Panc1 (cell line): Measurements from ENCODE around the gene TAF1A. TPM values are rescaled to one million over a fixed set of nuclear protein-coding genes. Genes with fewer than 3 reads are reported as not detected.

Experiments
- ATAC-seq: fragments of 200-7000 bp; cut with Tn5 transposase; 2 replicates; pipeline ENCODE4 v1.9.1; 2020; ENCODE audit warnings: mild to moderate bottlenecking, moderate library complexity
- BruUV-seq: library from RNA; stranded (reverse); fragments of 400-500 nt; replicated peaks from 2 replicates; lab custom pipeline; 2021; lab: Mats Ljungman, UMichigan
- CTCF ChIA-PET: fragments of 300-600 bp; sonication (Branson Sonifier 250); formaldehyde crosslinking; loops from one replicate; lab custom pipeline; 2022; ENCODE audit warnings: antibody characterized with exemption; lab: Charles Lee
- POLR2A ChIA-PET: fragments of 300-600 bp; sonication (Branson Sonifier 250); formaldehyde crosslinking; loops from one replicate; lab custom pipeline; 2022; ENCODE audit warnings: antibody characterized with exemption; lab: Charles Lee
- DNase-seq: peaks from one replicate; pipeline ENCODE4 v3.0.0-alpha.2; 2010; ENCODE audit warnings: low read depth, low spot score
- H3K27ac ChIP-seq: 2 replicates; pipeline ENCODE4 v1.5.1; 2011; ENCODE audit warnings: mild to moderate bottlenecking, low read length, inconsistent platforms
- H3K27me3 ChIP-seq: fragments of 200-500 bp; sonication (Bioruptor generic); 2 replicates; pipeline ENCODE4 v1.6.0; 2014; ENCODE audit warnings: low read length, inconsistent platforms; ENCODE audit not compliant: control insufficient read depth, insufficient read depth
- H3K36me3 ChIP-seq: fragments of 200-500 bp; sonication (Bioruptor generic); 2 replicates; pipeline ENCODE4 v1.5.1; 2014; ENCODE audit warnings: inconsistent platforms, mild to moderate bottlenecking, low read length, moderate library complexity; ENCODE audit not compliant: control insufficient read depth, insufficient read depth
- H3K4me1 ChIP-seq: 2 replicates; pipeline ENCODE4 v1.5.1; 2011; ENCODE audit warnings: inconsistent platforms, mild to moderate bottlenecking, low read length, moderate library complexity; ENCODE audit not compliant: control insufficient read depth, insufficient read depth
- H3K4me3 ChIP-seq, 2 experiments: 2 replicates each; pipeline ENCODE4 v1.5.1; 2011 to 2012; ENCODE audit warnings: low read depth in 2 of 2, low read length in 2 of 2, mild to moderate bottlenecking in 2 of 2, inconsistent platforms in 1 of 2, moderate library complexity in 1 of 2
- H3K9me3 ChIP-seq: fragments of 200-500 bp; sonication (Bioruptor generic); 2 replicates; pipeline ENCODE4 v1.5.1; 2014; ENCODE audit warnings: low read depth, mild to moderate bottlenecking, inconsistent platforms, low read length, moderate library complexity; ENCODE audit not compliant: control insufficient read depth, insufficient read depth
- CTCF ChIP-seq: fragments of 450-650 bp; IDR thresholded peaks from 2 replicates; pipeline ENCODE4 v1.5.1; 2017; ENCODE audit warnings: mild to moderate bottlenecking
- POLR2AphosphoS5 ChIP-seq: IDR thresholded peaks from 2 replicates; pipeline ENCODE4 v1.6.1; 2012; ENCODE audit warnings: mild to moderate bottlenecking, low read depth, low read length, moderate library complexity
- REST ChIP-seq, 2 experiments: IDR thresholded peaks; 2 replicates each; pipeline ENCODE4 v1.6.1; 2011 to 2012; ENCODE audit warnings: low read depth in 2 of 2, control low read depth in 1 of 2, low read length in 1 of 2, mild to moderate bottlenecking in 1 of 2, moderate library complexity in 1 of 2; ENCODE audit not compliant: insufficient read depth in 1 of 2
- SIN3A ChIP-seq: IDR thresholded peaks from 2 replicates; pipeline ENCODE4 v1.6.1; 2012; ENCODE audit warnings: low read depth, mild to moderate bottlenecking, low read length, moderate library complexity, borderline replicate concordance; ENCODE audit not compliant: insufficient read depth
- TCF7L2 ChIP-seq: IDR thresholded peaks from 2 replicates; pipeline ENCODE4 v1.6.1; 2011; ENCODE audit warnings: mild to moderate bottlenecking, low read depth, low read length, inconsistent platforms
- in situ Hi-C: cut with HindIII; loops from 2 replicates; pipeline ENCODE4 v1.10.0; 2016; ENCODE audit warnings: low sequenced_read_pairs, low pct_unique_long_range_greater_than_20kb
- intact Hi-C: fragments of 100-400 bp; cut with micrococcal nuclease; formaldehyde crosslinking; loops from one replicate; pipeline ENCODE4 v1.10.0; 2022; ENCODE audit not compliant: unreplicated experiment
- total RNA-seq: library from RNA; stranded (reverse); gene quantifications from one replicate; pipeline ENCODE4 v1.2.1, GENCODE V29; 2021; ENCODE audit not compliant: unreplicated experiment

The TAF1A gene
- total RNA-seq, 1 experiment from 2014 or later, result 11.6 TPM

- BruUV-seq, result no TSS peak
- TF ChIP-seq CTCF, result no peak
- TF ChIP-seq SIN3A, result no peak
- no peak for TF ChIP-seq REST (IDR thresholded peaks at IDR 0.05; ENCODE audit: insufficient read depth in 1 of 2, low read depth in 2 of 2, low read length in 1 of 2)
- TF ChIP-seq POLR2AphosphoS5, result no peak
- no peak for TF ChIP-seq TCF7L2
- Histone ChIP-seq H3K4me1 (no peaks in the 10 kb centered on the region), H3K27ac (no peak overlapping the region), H3K36me3 (no peaks in the 10 kb centered on the region), H3K27me3 (no peaks in the 10 kb centered on the region; the same call in 1 of the 2 replicates), H3K9me3 (no peaks in the 10 kb centered on the region), H3K4me3 (no peak overlapping the region)
- intact Hi-C loops, result no loop called here
- ChIA-PET CTCF (no interaction called here), POLR2A (no interaction called here)
- no peak for DNase-seq
- no peak for ATAC-seq
- in situ Hi-C loops, result no loop called here
These were observed 7.0 kb upstream of the TAF1A start for GRCh38 chr1:222596696-222597095.

GRCh38 chr1:222594789-222595188 lies 5.1 kb upstream of the TAF1A start:
- H3K4me1 ChIP-seq, result peaks cover 4% of the 10 kb centered on the region; the same call in 1 of the 2 replicates
- intact Hi-C loops (no loop called here), in situ Hi-C loops (no loop called here)
- no peak for ATAC-seq
- no TSS peak for BruUV-seq
- no peaks in the 10 kb centered on the region for H3K36me3 ChIP-seq
- no peaks in the 10 kb centered on the region for H3K9me3 ChIP-seq
- TF ChIP-seq SIN3A (no peak), TCF7L2 (no peak), REST (IDR thresholded peaks at IDR 0.05; ENCODE audit: insufficient read depth in 1 of 2, low read depth in 2 of 2, low read length in 1 of 2) (no peak), CTCF (no peak), POLR2AphosphoS5 (no peak)
- DNase-seq, result no peak
- no peaks in the 10 kb centered on the region; the same call in 1 of the 2 replicates for H3K27me3 ChIP-seq
- no peak overlapping the region for H3K27ac ChIP-seq
- no peak overlapping the region for H3K4me3 ChIP-seq
- ChIA-PET CTCF (no interaction called here), POLR2A (no interaction called here)
